CD4-positive, alpha-beta T cell treated with Interleukin-2 at 100 ng/mL for 4 hours (primary cell): ENCODE results near the gene RHBDF2.

Source experiments
- DNase-seq: peaks from one replicate; pipeline ENCODE4 v3.0.0-alpha.2; 2020; ENCODE audit warnings: low spot score

The RHBDF2 gene

DNA sequence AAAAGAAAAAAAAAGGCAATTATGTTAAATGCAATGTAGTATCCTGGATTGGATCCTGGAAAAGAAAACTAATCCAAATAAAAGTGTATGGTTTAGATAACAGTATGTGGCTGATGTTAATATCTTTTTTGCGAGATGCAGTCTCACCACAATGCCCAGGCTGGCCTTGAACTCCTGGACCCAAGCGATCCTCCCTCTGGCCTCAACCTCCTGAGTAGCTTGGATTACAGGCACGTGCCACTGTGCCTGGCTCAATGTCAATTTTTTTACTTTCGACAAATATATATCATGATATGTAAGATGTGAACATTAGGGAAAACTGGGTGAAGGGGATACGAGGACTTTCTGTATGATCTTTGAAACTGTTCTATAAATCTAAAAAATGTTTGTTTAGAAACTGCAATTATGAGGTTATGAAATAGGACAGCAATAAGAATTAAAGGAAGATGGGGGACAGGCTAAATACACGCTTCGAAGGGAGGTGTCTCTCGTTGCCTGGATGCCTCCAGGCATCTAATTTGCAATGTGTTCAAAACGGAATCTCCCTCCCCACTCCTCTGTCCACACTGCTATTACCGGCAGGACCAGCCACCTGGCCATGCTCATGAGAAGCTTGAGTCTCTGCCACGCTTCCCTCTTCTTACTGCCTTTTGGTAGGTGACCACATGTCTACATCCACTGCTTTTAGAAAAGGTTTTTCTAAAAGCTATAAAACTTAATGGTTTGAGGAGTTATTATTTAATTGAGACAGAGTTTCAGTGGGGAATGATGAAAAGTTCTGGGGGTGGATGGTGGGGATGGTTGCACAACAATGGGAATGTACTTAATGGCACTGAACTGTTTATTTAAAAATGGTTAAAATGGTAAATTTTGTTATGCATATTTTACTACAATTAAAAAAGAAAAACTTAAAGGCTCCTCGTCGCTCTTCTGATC, 63.5 kb downstream of the RHBDF2 start:
- no peak for DNase-seq

DNA sequence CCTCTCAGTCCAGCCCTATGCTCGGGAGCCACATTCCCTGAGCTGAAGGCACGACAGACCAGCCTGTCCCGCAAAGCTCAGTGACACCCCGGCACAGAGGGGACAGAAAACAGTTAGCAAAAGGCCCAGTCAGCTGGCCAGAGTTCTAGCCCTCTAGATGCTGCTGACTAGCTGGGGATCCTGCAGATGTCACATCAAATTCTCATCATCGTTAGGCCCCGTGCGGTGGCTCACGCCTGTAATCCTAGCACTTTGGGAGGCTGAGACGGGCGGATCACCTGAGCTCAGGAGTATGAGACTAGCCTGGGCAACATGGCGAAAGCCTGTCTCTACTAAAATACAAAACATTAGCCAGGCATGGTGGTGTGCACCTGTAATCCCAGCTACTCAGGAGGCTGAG, 65.5 kb downstream of the RHBDF2 start:
- no peak for DNase-seq

DNA sequence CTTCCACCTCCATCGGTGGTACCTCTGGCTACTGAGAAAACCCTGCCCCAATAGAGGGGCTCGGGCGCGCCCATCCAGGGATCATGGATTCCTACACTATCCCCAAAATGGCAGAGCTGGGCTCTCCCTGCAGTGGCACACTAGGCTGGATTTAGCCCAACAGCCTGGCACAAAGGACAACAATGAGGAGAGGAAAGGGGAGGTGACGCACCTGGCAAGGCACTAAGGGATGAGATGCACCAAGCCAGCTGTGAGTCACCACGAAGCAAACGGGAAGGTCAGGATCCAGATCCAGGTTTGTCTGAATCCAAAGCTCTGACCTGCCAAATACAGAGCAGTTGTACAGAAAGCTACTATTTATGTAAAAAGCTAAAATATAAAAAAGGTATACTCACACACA, 66.4 kb downstream of the RHBDF2 start:
- no peak for DNase-seq

DNA sequence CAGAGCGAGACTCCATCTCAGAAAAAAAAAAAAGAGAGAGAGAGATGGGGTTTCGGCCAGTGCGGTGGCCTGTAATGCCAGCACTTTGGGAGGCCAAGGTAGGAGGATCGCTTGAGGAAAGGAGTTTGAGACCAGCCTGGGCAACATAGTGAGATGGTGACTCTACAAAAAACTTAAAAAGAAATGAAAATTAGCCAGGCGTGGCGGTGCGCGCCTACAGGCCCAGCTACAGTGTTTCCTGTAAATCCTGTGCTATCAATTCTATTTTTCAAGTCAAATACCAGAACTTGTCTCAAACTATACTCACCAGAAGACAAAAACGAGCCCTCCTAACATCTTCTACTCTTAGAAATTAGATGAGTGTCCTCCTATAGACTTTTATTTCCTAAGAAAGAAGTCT, 67.5 kb downstream of the RHBDF2 start:
- no peak for DNase-seq

DNA sequence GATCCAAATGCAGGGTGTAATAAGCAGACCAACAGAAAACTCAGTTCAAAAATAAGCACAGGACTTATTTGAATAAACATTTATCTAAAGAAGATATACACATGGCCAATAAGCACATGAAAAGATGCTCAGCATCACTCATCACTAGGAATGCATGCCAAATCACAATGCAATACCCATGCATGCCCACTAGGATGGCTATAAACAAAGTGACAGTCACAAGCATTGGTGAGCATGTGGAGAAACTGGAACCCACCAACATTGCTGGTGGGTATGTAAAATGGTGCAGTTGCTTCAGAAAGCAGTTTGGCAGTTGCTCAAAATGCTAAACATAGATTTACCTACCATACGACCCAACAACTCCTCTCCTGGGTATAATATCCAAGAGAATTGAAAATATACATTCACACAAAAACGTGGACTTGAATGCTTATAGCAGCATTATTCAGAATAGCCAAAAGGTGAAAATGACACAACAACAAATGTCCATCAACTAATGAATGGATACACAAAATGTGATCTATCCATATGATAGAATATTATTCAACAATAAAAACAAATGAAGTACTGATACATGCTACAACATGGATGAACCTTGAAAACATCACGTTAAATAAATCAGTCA, 68.4 kb downstream of the RHBDF2 start:
- no peak for DNase-seq

DNA sequence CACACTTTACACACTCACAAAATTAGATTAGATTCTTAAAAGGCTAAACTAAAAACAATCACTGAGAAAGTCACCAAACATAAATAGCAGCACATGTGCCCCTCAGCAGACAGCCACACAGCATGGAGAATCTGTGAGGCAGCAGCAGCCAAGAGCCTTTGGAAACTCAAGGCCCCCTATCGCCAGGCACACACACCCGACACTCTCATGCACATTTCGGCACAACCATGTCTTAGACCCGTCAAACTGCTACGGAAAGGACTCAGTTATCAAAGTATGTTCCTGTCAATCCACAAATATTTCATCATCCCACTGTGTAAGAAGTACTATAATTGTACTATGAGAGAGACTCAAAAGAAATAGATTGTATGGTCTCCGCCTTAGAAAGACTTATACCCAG, 69.2 kb downstream of the RHBDF2 start:
- no peak for DNase-seq

DNA sequence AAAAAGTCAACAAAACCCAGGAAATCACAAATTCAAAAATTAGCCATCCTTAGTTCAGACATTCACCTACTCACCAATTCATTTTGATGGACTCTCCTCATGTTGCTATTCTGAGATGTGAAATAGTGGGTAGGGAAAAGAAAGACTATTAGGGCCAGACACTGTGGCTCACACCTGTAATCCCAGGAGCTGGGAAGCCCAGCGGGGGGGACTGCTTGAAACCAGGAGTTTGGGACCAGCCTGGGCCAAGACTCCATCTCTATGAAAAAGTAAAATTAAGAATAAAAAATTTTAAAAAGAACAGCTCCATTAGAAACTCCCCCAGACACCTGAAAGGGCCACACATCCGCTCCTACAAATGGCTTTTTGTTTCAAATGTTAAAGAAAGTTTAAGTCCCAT, 69.7 kb downstream of the RHBDF2 start:
- no peak for DNase-seq

DNA sequence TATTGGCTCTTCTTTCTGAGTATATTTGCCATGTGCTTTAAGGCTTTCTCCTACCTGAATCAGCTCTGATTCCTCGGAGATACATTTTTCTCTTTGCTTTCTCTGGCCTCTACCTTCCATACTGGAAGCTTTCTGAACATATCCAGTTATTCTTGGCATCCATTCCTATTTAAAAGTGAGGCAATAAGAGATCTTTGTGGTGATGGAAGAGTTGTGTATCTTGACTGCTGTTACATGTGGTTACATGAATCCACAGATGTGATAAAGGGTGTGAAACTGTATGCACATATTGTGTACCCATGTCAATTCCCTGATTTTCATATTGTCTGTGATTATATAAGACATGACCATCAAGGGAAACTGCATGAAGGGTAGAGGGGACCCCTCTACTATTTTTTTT, 72.7 kb downstream of the RHBDF2 start:
- DNase-seq = no peak

DNA sequence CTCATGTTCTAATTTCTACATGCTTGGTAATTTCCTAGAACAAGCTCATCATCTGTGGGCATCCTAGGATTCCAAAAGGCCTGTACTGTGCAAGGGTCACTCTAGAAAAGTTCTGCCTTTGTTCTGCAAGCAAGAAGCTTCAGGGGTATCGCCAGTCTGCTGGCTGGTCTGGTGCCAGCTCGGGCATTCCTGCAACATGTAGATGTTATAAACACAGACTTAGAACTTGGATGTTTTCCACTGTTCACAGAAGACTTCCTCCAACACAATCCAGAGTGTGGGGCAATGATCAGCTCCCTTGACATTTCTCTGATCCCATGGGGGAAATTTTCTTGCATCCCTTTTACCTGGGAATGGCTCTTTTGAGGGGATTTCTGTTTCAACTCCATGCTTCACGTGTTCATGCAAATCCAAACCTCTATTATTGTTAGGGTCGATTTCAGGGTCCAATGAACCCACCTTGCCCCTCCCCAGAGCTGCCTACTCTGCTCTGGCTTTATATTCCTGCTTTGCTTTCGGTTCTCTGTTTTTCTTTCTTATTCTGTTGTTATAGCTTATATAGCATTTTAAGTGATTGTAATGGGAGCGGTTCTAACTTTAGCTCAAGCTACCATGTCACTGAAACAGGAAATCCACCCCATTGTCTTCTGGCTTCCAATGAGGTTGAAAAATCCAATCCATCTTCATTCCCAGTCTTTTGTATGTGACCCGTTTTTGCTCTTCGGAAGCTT, 73.6 kb downstream of the RHBDF2 start:
- no peak for DNase-seq

DNA sequence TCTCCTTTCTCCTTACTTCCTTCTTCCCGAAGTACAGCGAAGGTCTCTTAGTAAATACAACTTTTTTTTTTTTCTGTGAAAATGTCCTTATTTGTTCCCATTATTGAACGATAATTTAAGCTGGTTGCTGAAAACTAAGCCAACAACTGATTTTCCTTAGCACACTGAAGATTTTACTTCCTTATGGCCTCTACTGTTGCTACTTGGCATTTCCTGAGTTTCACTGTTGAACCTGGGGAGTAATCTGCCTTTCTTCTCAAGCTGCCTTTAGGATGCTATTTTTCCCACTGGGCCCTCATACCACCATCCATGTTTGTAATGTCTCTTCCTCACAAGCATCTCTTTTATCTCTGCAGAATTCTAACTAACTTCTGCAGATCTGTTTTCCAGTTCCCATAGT, 74.4 kb downstream of the RHBDF2 start:
- no peak for DNase-seq

DNA sequence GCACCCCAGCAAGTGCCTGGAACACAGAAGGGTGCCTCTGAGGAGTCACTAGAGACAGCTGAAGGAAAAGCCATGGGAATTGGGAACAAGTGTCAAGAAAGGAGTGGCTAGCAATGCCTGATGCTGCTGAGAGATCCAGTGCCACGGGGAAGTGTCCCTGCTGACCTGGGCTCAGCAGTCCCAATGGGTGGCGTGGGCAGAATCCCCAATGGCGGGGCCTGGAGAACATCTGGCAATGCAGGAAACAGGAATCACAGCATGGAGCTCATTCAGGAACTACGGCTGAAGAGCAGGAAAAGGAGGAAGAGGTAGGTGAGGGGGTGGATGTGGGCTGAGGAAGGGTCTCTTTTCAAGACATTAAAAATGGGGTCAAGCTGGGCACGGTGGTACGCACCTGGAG, 78.4 kb downstream of the RHBDF2 start:
- DNase-seq = no peak

DNA sequence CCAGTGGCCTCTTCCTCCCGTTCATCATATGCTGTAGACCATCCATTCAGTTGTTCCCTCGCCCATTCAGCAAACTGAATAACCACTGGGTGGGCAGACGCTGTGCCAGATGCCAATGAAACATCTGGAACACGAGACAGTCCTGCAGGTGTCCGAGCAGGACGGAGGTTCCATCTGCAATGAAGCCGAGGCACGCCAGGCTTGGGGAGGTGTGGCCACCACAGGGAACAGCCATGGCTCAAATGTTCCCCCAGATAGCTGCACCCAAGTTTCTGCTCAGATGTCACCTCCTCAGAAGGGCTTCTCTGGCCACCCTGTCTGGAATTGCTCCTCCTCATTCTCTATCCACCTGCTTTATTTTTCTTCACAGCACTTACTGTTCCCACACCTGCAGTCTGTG, 78.8 kb downstream of the RHBDF2 start:
- DNase-seq = no peak

DNA sequence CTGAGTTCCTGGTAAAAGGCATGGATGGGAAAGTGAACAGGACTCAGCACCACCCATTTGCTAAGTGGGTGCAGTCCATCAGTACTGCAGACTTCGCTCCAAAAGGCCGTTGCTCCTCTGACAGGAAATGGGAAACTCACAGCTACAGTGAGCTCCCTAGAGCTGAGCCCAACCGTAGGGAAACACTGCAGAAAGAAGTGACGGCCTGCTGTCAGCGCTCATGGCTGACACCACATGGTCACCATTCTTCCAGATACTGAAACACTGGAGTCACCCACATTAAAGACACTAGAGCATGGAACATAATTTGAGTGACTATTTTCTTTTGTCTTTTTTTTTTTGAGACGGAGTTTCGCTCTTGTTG, 80.2 kb downstream of the RHBDF2 start:
- no peak for DNase-seq
